ENCODE data around the gene BACE2.

DNA sequence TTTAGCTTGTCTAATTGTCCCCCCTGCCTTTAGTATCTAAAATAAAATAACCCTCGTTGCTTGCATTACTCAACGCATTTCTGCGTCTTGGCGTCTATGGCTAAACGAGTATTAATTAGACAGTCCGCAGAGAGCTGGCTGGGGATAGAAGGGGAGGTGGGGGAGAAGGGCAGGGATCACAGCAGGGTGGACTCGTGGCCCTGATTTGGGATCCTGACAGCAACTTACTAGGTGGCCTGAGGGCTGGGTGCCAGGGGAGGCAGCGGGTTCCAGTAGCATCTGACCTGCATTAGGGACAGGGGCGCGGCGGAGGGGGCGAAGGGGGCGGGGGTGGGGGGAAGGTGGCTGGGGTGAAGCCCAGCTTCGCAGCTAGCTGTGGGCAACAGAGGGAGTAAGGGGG lies 1.1 kb upstream of the BACE2 start:
- TF ChIP-seq SP1 (IDR thresholded peaks at IDR 0.05) (no peak), ZNF384 (IDR thresholded peaks at IDR 0.05) (no peak), SUZ12 (IDR thresholded peaks at IDR 0.05) (no peak), FOXA1 (IDR thresholded peaks at IDR 0.05) (no peak), FOXM1 (IDR thresholded peaks at IDR 0.05; ENCODE audit: borderline replicate concordance) (no peak)
- TF ChIP-seq, protein P1, sequence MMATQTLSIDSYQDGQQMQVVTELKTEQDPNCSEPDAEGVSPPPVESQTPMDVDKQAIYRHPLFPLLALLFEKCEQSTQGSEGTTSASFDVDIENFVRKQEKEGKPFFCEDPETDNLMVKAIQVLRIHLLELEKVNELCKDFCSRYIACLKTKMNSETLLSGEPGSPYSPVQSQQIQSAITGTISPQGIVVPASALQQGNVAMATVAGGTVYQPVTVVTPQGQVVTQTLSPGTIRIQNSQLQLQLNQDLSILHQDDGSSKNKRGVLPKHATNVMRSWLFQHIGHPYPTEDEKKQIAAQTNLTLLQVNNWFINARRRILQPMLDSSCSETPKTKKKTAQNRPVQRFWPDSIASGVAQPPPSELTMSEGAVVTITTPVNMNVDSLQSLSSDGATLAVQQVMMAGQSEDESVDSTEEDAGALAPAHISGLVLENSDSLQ (IDR thresholded peaks at IDR 0.05) = no peak
